GM21360 (cell line): ENCODE measurements around the gene DISP1.
"Not testable (repeated sequence)": the region's sequence is repeated elsewhere in the genome, so short reads cannot be mapped to it uniquely, and the experiment has no call there.

Source experiments
- ATAC-seq: cut with Tn5 transposase; IDR thresholded peaks from one replicate; pipeline ENCODE4 v1.9.1; 2021; ENCODE audit warnings: mild to moderate bottlenecking, moderate library complexity; ENCODE audit not compliant: unreplicated experiment

DISP1 gene

GRCh38 chr1:222850550-222850949 is 35.7 kb downstream of the DISP1 start:
- ATAC-seq = not testable (repeated sequence)

DNA sequence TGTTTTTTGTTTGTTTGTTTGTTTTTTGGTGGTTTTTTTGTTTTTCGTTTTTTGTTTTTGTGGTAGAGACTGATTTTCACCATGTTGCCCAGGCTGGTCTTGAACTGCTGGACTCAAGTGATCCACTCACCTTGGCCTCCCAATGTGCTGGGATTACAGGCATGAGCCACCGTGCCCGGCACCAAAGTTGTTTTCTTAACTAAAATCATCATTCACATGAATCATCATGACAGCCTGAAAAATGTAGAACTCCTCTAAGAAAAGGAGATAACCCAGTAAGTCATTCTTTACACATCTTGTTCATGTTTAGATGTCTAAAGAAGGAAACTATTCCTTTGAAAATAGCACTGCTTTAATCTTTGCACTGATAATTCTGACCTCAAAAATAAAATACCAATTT is 37.5 kb downstream of the DISP1 start:
- no peak for ATAC-seq

- no peak for ATAC-seq
These were observed 46.2 kb downstream of the DISP1 start for GRCh38 chr1:222861062-222861461.
